ENCODE results near the gene SPATA31C2.

GRCh38 chr9:88084357-88085183 lies 53.7 kb downstream of the SPATA31C2 start:
- TF ChIP-seq CTCF (IDR thresholded peaks at IDR 0.05) (no peak), POLR2A (IDR thresholded peaks at IDR 0.05) (no peak), POLR2AphosphoS5 (IDR thresholded peaks at IDR 0.05) (no peak)
